ENCODE data around the gene FARP2. TPM values are rescaled to one million over a fixed set of nuclear protein-coding genes. Genes with fewer than 3 reads are reported as not detected.

Gene FARP2
- total RNA-seq, 1 donor, result 41.3 TPM

GRCh38 chr2:241466230-241466629, 110.1 kb downstream of the FARP2 start:
- TF ChIP-seq CTCF (IDR thresholded peaks at IDR 0.05; ENCODE audit: extremely low read depth, low read depth, low read length), result no peak
- Histone ChIP-seq H3K79me2 (ENCODE audit: insufficient read depth, low read length) (no peaks in the 10 kb centered on the region), H2AFZ (ENCODE audit: low read length) (no peak overlapping the region), H3K4me3 (ENCODE audit: insufficient read depth, low read length) (no peak overlapping the region), H3K4me1 (ENCODE audit: insufficient read depth, low read length) (no peaks in the 10 kb centered on the region), H3K4me2 (ENCODE audit: insufficient read depth, low read length) (no peak overlapping the region), H3K36me3 (ENCODE audit: insufficient read depth, low read length) (no peaks in the 10 kb centered on the region), H3K27ac (ENCODE audit: low read depth, low read length) (no peak overlapping the region), H3K9me3 (ENCODE audit: low read depth, low read length) (no peaks in the 10 kb centered on the region), H3K27me3 (ENCODE audit: insufficient read depth, low read length) (no peaks in the 10 kb centered on the region), H4K20me1 (ENCODE audit: insufficient read depth, low read length) (no peaks in the 10 kb centered on the region)
- DNase-seq (ENCODE audit: insufficient read length, low spot score, missing footprints), result no peak

GRCh38 chr2:241467777-241468475, 111.8 kb downstream of the FARP2 start:
- no peak overlapping the region for H3K27ac ChIP-seq (ENCODE audit: low read depth, low read length)
- H3K79me2 ChIP-seq (ENCODE audit: insufficient read depth, low read length), result no peaks in the 10 kb centered on the region
- DNase-seq (ENCODE audit: insufficient read length, low spot score, missing footprints), result no peak
- H4K20me1 ChIP-seq (ENCODE audit: insufficient read depth, low read length), result no peaks in the 10 kb centered on the region
- H2AFZ ChIP-seq (ENCODE audit: low read length), result no peak overlapping the region
- H3K9me3 ChIP-seq (ENCODE audit: low read depth, low read length), result no peaks in the 10 kb centered on the region
- no peaks in the 10 kb centered on the region for H3K4me1 ChIP-seq (ENCODE audit: insufficient read depth, low read length)
- TF ChIP-seq CTCF (IDR thresholded peaks at IDR 0.05; ENCODE audit: extremely low read depth, low read depth, low read length), result no peak
- H3K36me3 ChIP-seq (ENCODE audit: insufficient read depth, low read length), result no peaks in the 10 kb centered on the region
- H3K4me2 ChIP-seq (ENCODE audit: insufficient read depth, low read length), result no peak overlapping the region
- no peaks in the 10 kb centered on the region for H3K27me3 ChIP-seq (ENCODE audit: insufficient read depth, low read length)
- no peak overlapping the region for H3K4me3 ChIP-seq (ENCODE audit: insufficient read depth, low read length)

GRCh38 chr2:241468476-241468781, 112.3 kb downstream of the FARP2 start:
- no peaks in the 10 kb centered on the region for H3K4me1 ChIP-seq (ENCODE audit: insufficient read depth, low read length)

GRCh38 chr2:241469746-241470145, 113.7 kb downstream of the FARP2 start:
- DNase-seq (ENCODE audit: insufficient read length, low spot score, missing footprints), result peak; percentile 76
- no peaks in the 10 kb centered on the region for H3K79me2 ChIP-seq (ENCODE audit: insufficient read depth, low read length)
- H3K27me3 ChIP-seq (ENCODE audit: insufficient read depth, low read length), result no peaks in the 10 kb centered on the region
- no peak for TF ChIP-seq CTCF (IDR thresholded peaks at IDR 0.05; ENCODE audit: extremely low read depth, low read depth, low read length)
- H3K9me3 ChIP-seq (ENCODE audit: low read depth, low read length), result no peaks in the 10 kb centered on the region
- no peaks in the 10 kb centered on the region for H4K20me1 ChIP-seq (ENCODE audit: insufficient read depth, low read length)
- no peak overlapping the region for H3K4me2 ChIP-seq (ENCODE audit: insufficient read depth, low read length)
- H3K4me3 ChIP-seq (ENCODE audit: insufficient read depth, low read length), result no peak overlapping the region
- H3K36me3 ChIP-seq (ENCODE audit: insufficient read depth, low read length), result no peaks in the 10 kb centered on the region
- no peaks in the 10 kb centered on the region for H3K4me1 ChIP-seq (ENCODE audit: insufficient read depth, low read length)
- no peak overlapping the region for H2AFZ ChIP-seq (ENCODE audit: low read length)
- no peak overlapping the region for H3K27ac ChIP-seq (ENCODE audit: low read depth, low read length)

More at GRCh38 chr2:241468476-241468781, 112.3 kb downstream of the FARP2 start:
- TF ChIP-seq CTCF (IDR thresholded peaks at IDR 0.05; ENCODE audit: extremely low read depth, low read depth, low read length), result no peak
- no peak for DNase-seq (ENCODE audit: insufficient read length, low spot score, missing footprints)
- H2AFZ ChIP-seq (ENCODE audit: low read length), result no peak overlapping the region
- H3K4me2 ChIP-seq (ENCODE audit: insufficient read depth, low read length), result no peak overlapping the region
- no peak overlapping the region for H3K4me3 ChIP-seq (ENCODE audit: insufficient read depth, low read length)
- no peaks in the 10 kb centered on the region for H3K36me3 ChIP-seq (ENCODE audit: insufficient read depth, low read length)
- no peaks in the 10 kb centered on the region for H3K27me3 ChIP-seq (ENCODE audit: insufficient read depth, low read length)
- H4K20me1 ChIP-seq (ENCODE audit: insufficient read depth, low read length), result no peaks in the 10 kb centered on the region
- no peaks in the 10 kb centered on the region for H3K9me3 ChIP-seq (ENCODE audit: low read depth, low read length)
- H3K79me2 ChIP-seq (ENCODE audit: insufficient read depth, low read length), result no peaks in the 10 kb centered on the region
- no peak overlapping the region for H3K27ac ChIP-seq (ENCODE audit: low read depth, low read length)
